ENCODE results near the gene IMP3. TPM values are rescaled to one million over a fixed set of nuclear protein-coding genes. Genes with fewer than 3 reads are reported as not detected.

Gene IMP3
- total and polyA plus RNA-seq, 9 of the 15 experiments (the other 6 are each of a cell fraction or from before 2014, with no cell fraction given), result 14.5 to 160 (median 74.4) TPM

- TF ChIP-seq PREB (CRISPR knock-in tag; IDR thresholded peaks at IDR 0.05) (no peak), ILF3 (IDR thresholded peaks at IDR 0.05; ENCODE audit: borderline replicate concordance) (no peak), PTTG1 (tag; IDR thresholded peaks at IDR 0.05; ENCODE audit: low read depth) (no peak), ZNF778 (CRISPR knock-in tag; IDR thresholded peaks at IDR 0.05) (no peak), CREB3 (tag; conservative IDR thresholded peaks at IDR 0.05; ENCODE audit: low read depth) (no peak), POLR2H (tag; IDR thresholded peaks at IDR 0.05; ENCODE audit: low read depth) (peak; percentile 62; the same call in 1 of the 2 replicates), COPS2 (conservative IDR thresholded peaks at IDR 0.05) (no peak), ZBTB9 (CRISPR knock-in tag; IDR thresholded peaks at IDR 0.05) (peak; percentile 75), ELF1 (tag; IDR thresholded peaks at IDR 0.05) (peak; percentile 91), BCL6 (CRISPR knock-in tag; IDR thresholded peaks at IDR 0.05) (no peak), XRCC5 (IDR thresholded peaks at IDR 0.05; ENCODE audit: low read depth, low read length) (0 out of 2 replicates have a peak, but pooled peaks have one; percentile 4), MAX (CRISPR knock-in tag; IDR thresholded peaks at IDR 0.05) (peak; percentile 97), MTA2 (IDR thresholded peaks at IDR 0.05; ENCODE audit: low read depth) (no peak), ZNF232 (CRISPR knock-in tag; IDR thresholded peaks at IDR 0.05) (0 out of 2 replicates have a peak, but pooled peaks have one; percentile 27), CBX1 (IDR thresholded peaks at IDR 0.05; ENCODE audit: low read depth) (no peak; the same call in none of the 2 replicates), U2AF1 (optimal IDR thresholded peaks at IDR 0.05; ENCODE audit: low read depth, low read length) (no peak), ZBED1 (IDR thresholded peaks at IDR 0.05) (no peak), JUN (IDR thresholded peaks at IDR 0.05; ENCODE audit: borderline replicate concordance, low read depth, low read length) (peak; percentile 17; the same call in 1 of the 2 replicates), JUN (CRISPR knock-in tag; IDR thresholded peaks at IDR 0.05; ENCODE audit: borderline replicate concordance) (0 out of 2 replicates have a peak, but pooled peaks have one; percentile 16), HES1 (IDR thresholded peaks at IDR 0.05; ENCODE audit: low read depth) (0 out of 2 replicates have a peak, but pooled peaks have one; percentile 11)
Measured at GRCh38 chr15:75625542-75626347, 14.3 kb downstream of the IMP3 start, which contains the start of gene SNUPN (continued).
